IMR-90 (cell line): ENCODE results near the gene MAP3K13. TPM values are rescaled to one million over a fixed set of nuclear protein-coding genes. Genes with fewer than 3 reads are reported as not detected.

Source experiments
- ATAC-seq: fragments of 200-7000 bp; cut with Tn5 transposase; 2 replicates; pipeline ENCODE4 v1.9.1; 2020; ENCODE audit warnings: low read depth, mild to moderate bottlenecking, moderate library complexity
- BruUV-seq: library from RNA; stranded (reverse); fragments of 400-500 nt; replicated peaks from 2 replicates; lab custom pipeline; 2021; lab: Mats Ljungman, UMichigan
- CTCF ChIA-PET: fragments of 300-600 bp; formaldehyde crosslinking; extraction: SDS; loops from one replicate; lab custom pipeline; 2021; ENCODE audit warnings: antibody characterized with exemption; lab: Yijun Ruan, JAX
- POLR2A ChIA-PET: fragments of 300-600 bp; sonication (Branson Sonifier 250); formaldehyde crosslinking; loops from one replicate; lab custom pipeline; 2022; ENCODE audit warnings: antibody characterized with exemption; ENCODE audit not compliant: unreplicated experiment; lab: Charles Lee
- DNase-seq: peaks from one replicate; pipeline ENCODE4 v3.0.0; 2013
- H2AFZ ChIP-seq: replicated peaks from 2 replicates; pipeline ENCODE3; 2013; ENCODE audit warnings: low read length, mild to moderate bottlenecking; ENCODE audit not compliant: poor library complexity
- H2AK5ac ChIP-seq: 2 replicates; pipeline ENCODE4 v1.6.1; 2013; ENCODE audit warnings: low read depth, low read length, inconsistent platforms
- H2AK9ac ChIP-seq: replicated peaks from 2 replicates; pipeline ENCODE3; 2013; ENCODE audit warnings: mild to moderate bottlenecking, low read depth, low read length, moderate library complexity; ENCODE audit not compliant: poor library complexity
- H2BK120ac ChIP-seq: 2 replicates; pipeline ENCODE4 v1.6.1; 2013; ENCODE audit warnings: low read depth, low read length, inconsistent platforms
- H2BK15ac ChIP-seq: 3 replicates; pipeline ENCODE4 v1.6.1; 2013; ENCODE audit warnings: low read depth, low read length, inconsistent platforms
- H2BK20ac ChIP-seq: 2 replicates; pipeline ENCODE4 v1.6.1; 2013; ENCODE audit warnings: low read depth, mild to moderate bottlenecking, inconsistent platforms, low read length, moderate library complexity
- H2BK5ac ChIP-seq: 2 replicates; pipeline ENCODE4 v1.6.1; 2013; ENCODE audit warnings: mild to moderate bottlenecking, low read depth, low read length, inconsistent platforms; ENCODE audit not compliant: poor library complexity, severe bottlenecking
- H3K14ac ChIP-seq: replicated peaks from 2 replicates; pipeline ENCODE4 v1.6.1; 2013; ENCODE audit warnings: low read depth, low read length, inconsistent platforms
- H3K18ac ChIP-seq: 2 replicates; pipeline ENCODE4 v1.6.1; 2013; ENCODE audit warnings: low read depth, low read length, control low read depth
- H3K23ac ChIP-seq: 2 replicates; pipeline ENCODE4 v1.6.1; 2013; ENCODE audit warnings: low read depth, low read length, inconsistent platforms
- H3K27ac ChIP-seq: 2 replicates; pipeline ENCODE4 v1.5.1; 2013; ENCODE audit warnings: mild to moderate bottlenecking, control low read depth, low read length; ENCODE audit not compliant: insufficient read depth
- H3K27me3 ChIP-seq: 2 replicates; pipeline ENCODE4 v1.6.1; 2013; ENCODE audit warnings: low read length; ENCODE audit not compliant: control insufficient read depth, insufficient read depth
- H3K36me3 ChIP-seq: 2 replicates; pipeline ENCODE4 v1.6.1; 2013; ENCODE audit warnings: low read length, mixed read lengths; ENCODE audit not compliant: control insufficient read depth, insufficient read depth
- H3K4ac ChIP-seq: 2 replicates; pipeline ENCODE4 v1.6.1; 2013; ENCODE audit warnings: low read depth, low read length, inconsistent platforms
- H3K4me1 ChIP-seq: 2 replicates; pipeline ENCODE4 v1.6.1; 2013; ENCODE audit warnings: low read length, mixed read lengths; ENCODE audit not compliant: control insufficient read depth, insufficient read depth
- H3K4me2 ChIP-seq: 2 replicates; pipeline ENCODE4 v1.6.1; 2013; ENCODE audit warnings: low read depth, mild to moderate bottlenecking, control low read depth, low read length, moderate library complexity
- H3K4me3 ChIP-seq: 2 replicates; pipeline ENCODE4 v1.5.1; 2013; ENCODE audit warnings: low read depth, mild to moderate bottlenecking, control low read depth, low read length, moderate library complexity; ENCODE audit not compliant: insufficient read depth
- H3K56ac ChIP-seq: 2 replicates; pipeline ENCODE4 v1.6.1; 2013; ENCODE audit warnings: low read length, inconsistent platforms; ENCODE audit not compliant: insufficient read depth; ENCODE audit errors: extremely low read depth
- H3K79me1 ChIP-seq, 2 experiments: 2 replicates each; pipeline ENCODE4 v1.6.1; 2013; ENCODE audit warnings: low read length in 2 of 2, inconsistent platforms in 1 of 2, low read depth in 1 of 2
- H3K9ac ChIP-seq: 2 replicates; pipeline ENCODE4 v1.6.1; 2013; ENCODE audit warnings: low read depth, low read length, control low read depth
- H3K9me1 ChIP-seq: 2 replicates; pipeline ENCODE4 v1.6.1; 2013; ENCODE audit warnings: low read length, inconsistent platforms; ENCODE audit not compliant: insufficient read depth
- H3K9me3 ChIP-seq: 2 replicates; pipeline ENCODE4 v1.6.1; 2013; ENCODE audit warnings: low read length; ENCODE audit not compliant: control insufficient read depth, insufficient read depth
- H4K20me1 ChIP-seq: 2 replicates; pipeline ENCODE4 v1.6.1; 2013; ENCODE audit warnings: low read length, inconsistent platforms; ENCODE audit not compliant: insufficient read depth
- H4K5ac ChIP-seq: 2 replicates; pipeline ENCODE4 v1.6.1; 2013; ENCODE audit warnings: mild to moderate bottlenecking, low read depth, low read length, control low read depth
- H4K8ac ChIP-seq, 2 experiments: 2 replicates each; pipeline ENCODE4 v1.6.1; 2013; ENCODE audit warnings: low read depth in 2 of 2, low read length in 2 of 2, control low read depth in 1 of 2, inconsistent platforms in 1 of 2
- H4K91ac ChIP-seq: 2 replicates; pipeline ENCODE4 v1.6.1; 2013; ENCODE audit warnings: low read depth, low read length, inconsistent platforms; ENCODE audit not compliant: insufficient read depth
- FOS ChIP-seq: fragments of 150-350 bp; IDR thresholded peaks from 2 replicates; pipeline ENCODE4 v1.6.1; 2016; ENCODE audit warnings: low read depth, low read length
- RCOR1 ChIP-seq: IDR thresholded peaks from 2 replicates; pipeline ENCODE4 v1.6.1; 2012; ENCODE audit warnings: mild to moderate bottlenecking, low read length, improper control_type of control experiment; ENCODE audit not compliant: insufficient replicate concordance
- RFX5 ChIP-seq: IDR thresholded peaks from 2 replicates; pipeline ENCODE4 v1.8.0; 2012; ENCODE audit warnings: low read depth, mild to moderate bottlenecking, low read length, moderate library complexity
- SMC3 ChIP-seq: fragments of 150-350 bp; IDR thresholded peaks from 2 replicates; pipeline ENCODE4 v1.6.1; 2016; ENCODE audit warnings: low read depth, mild to moderate bottlenecking, antibody characterized with exemption, low read length, moderate library complexity
- dilution Hi-C: fragments of 300-500 bp; cut with HindIII; formaldehyde crosslinking; loops from one replicate; pipeline ENCODE4 v1.14.3; 2018; ENCODE audit warnings: low sequenced_read_pairs; ENCODE audit not compliant: unreplicated experiment
- in situ Hi-C: fragments of 300-500 bp; cut with MboI; formaldehyde crosslinking; loops from 3 replicates; pipeline ENCODE4 v1.14.3; 2019; ENCODE audit warnings: low sequenced_read_pairs, inconsistent platforms, mixed read lengths
- intact Hi-C: fragments of 100-400 bp; cut with micrococcal nuclease; formaldehyde crosslinking; loops from 2 replicates; pipeline ENCODE4 v1.10.0; 2022
- polyA plus RNA-seq, 3 experiments: library from polyadenylated mRNA; depleted of rRNA; stranded (reverse); fragments of >200 nt; gene quantifications; 2 replicates each; pipeline ENCODE4 v1.2.3, GENCODE V29; 2012; ENCODE audit warnings: low replicate concordance in 1 of 3
- total RNA-seq: library from RNA; depleted of rRNA; stranded (reverse); fragments of >200 nt; gene quantifications from 2 replicates; pipeline ENCODE4 v1.2.3, GENCODE V29; 2012

Gene MAP3K13
- total and polyA plus RNA-seq, 2 of the 4 experiments (the other 2 are of a cell fraction): 9.9 to 17.6 TPM

GRCh38 chr3:185335799-185336198, 27.1 kb upstream of the MAP3K13 start:
- H3K9ac ChIP-seq: no peak overlapping the region
- H3K4me3 ChIP-seq: no peak overlapping the region
- TF ChIP-seq FOS (peak; percentile 63; the same call in 1 of the 2 replicates), RCOR1 (no peak), SMC3 (no peak), RFX5 (no peak)
- H3K27ac ChIP-seq: no peak overlapping the region
- H2BK5ac ChIP-seq: no peak overlapping the region
- H3K23ac ChIP-seq: no peak overlapping the region
- no peak overlapping the region for H2AK9ac ChIP-seq
- in situ Hi-C loops (no loop called here), intact Hi-C loops (no loop called here), dilution Hi-C loops (no loop called here)
- no peak overlapping the region for H3K18ac ChIP-seq
- no peak overlapping the region for H3K4ac ChIP-seq
- H4K5ac ChIP-seq: no peak overlapping the region
- POLR2A ChIA-PET: no interaction called here
- CTCF ChIA-PET: no interaction called here
- no peaks in the 10 kb centered on the region for H3K79me1 ChIP-seq
- H3K9me3 ChIP-seq: no peaks in the 10 kb centered on the region
- no peak overlapping the region for H2BK15ac ChIP-seq
- no peaks in the 10 kb centered on the region for H3K27me3 ChIP-seq
- H3K9me1 ChIP-seq: no peaks in the 10 kb centered on the region
- ATAC-seq: peak; percentile 53
- H3K4me1 ChIP-seq: no peaks in the 10 kb centered on the region
- H3K14ac ChIP-seq: no peak overlapping the region
- no peaks in the 10 kb centered on the region for H3K36me3 ChIP-seq
- DNase-seq: peak; percentile 72
- H3K4me2 ChIP-seq: no peak overlapping the region
- H4K20me1 ChIP-seq: no peaks in the 10 kb centered on the region
- no peak overlapping the region for H2BK120ac ChIP-seq
- no peak overlapping the region for H2AFZ ChIP-seq
- H4K8ac ChIP-seq: no peak overlapping the region
- no TSS peak for BruUV-seq
- H4K91ac ChIP-seq: no peak overlapping the region
- no peak overlapping the region for H2AK5ac ChIP-seq
- H3K56ac ChIP-seq: no peak overlapping the region
- no peak overlapping the region for H2BK20ac ChIP-seq
